GM10248 (cell line): Measurements from ENCODE around the gene PRDM11.
"Not testable (repeated sequence)": the region's sequence is repeated elsewhere in the genome, so short reads cannot be mapped to it uniquely, and the experiment has no call there.

Experiments
- CTCF ChIA-PET: fragments of 300-600 bp; sonication (Branson Sonifier 250); formaldehyde crosslinking; extraction: SDS; loops from one replicate; lab custom pipeline; 2021; ENCODE audit warnings: antibody characterized with exemption; lab: Yijun Ruan, JAX
- POLR2A ChIA-PET: fragments of 350-650 bp; sonication (Branson Sonifier 250); formaldehyde crosslinking; extraction: SDS; loops from one replicate; lab custom pipeline; 2020; ENCODE audit warnings: antibody characterized with exemption; lab: Yijun Ruan, JAX
- DNase-seq: peaks from one replicate; pipeline ENCODE4 v3.0.0; 2012; ENCODE audit errors: extremely low spot score
- CTCF ChIP-seq: IDR thresholded peaks from 2 replicates; pipeline ENCODE4 v1.5.1; 2012; ENCODE audit warnings: mild to moderate bottlenecking, low read depth; ENCODE audit errors: extremely low read depth, missing control alignments, control extremely low read depth

PRDM11 gene

GRCh38 chr11:45248501-45249011, 102.1 kb downstream of the PRDM11 start:
- TF ChIP-seq CTCF: no peak
- CTCF ChIA-PET: interaction anchor here (1.5 to 6.0 kb wide), 2 partner anchors 14 to 22 kb away, joined by 4 to 39 read pairs; no protein-coding TSS in a partner anchor
- no peak for DNase-seq
- POLR2A ChIA-PET: no interaction called here

- CTCF ChIA-PET, POLR2A ChIA-PET, DNase-seq: not testable (repeated sequence)
These were observed 102.9 kb downstream of the PRDM11 start for GRCh38 chr11:45249372-45249771.

- ChIA-PET POLR2A (no interaction called here), CTCF (interaction anchor here (0.8 to 1.2 kb wide), 2 partner anchors 9 to 323 kb away, joined by 3 read pairs; no protein-coding TSS in a partner anchor)
- no peak for TF ChIP-seq CTCF
- no peak for DNase-seq
These were observed 103.7 kb downstream of the PRDM11 start for GRCh38 chr11:45250035-45250718.

GRCh38 chr11:45252134-45252856, 105.9 kb downstream of the PRDM11 start:
- peak; percentile 57 for TF ChIP-seq CTCF
- ChIA-PET CTCF (interaction anchor here (0.9 to 2.5 kb wide), 17 partner anchors 8 to 141 kb away, joined by 3 to 19 read pairs (median 4); no protein-coding TSS in a partner anchor), POLR2A (no interaction called here)
- DNase-seq: peak; percentile 57

GRCh38 chr11:45252877-45253276, 106.4 kb downstream of the PRDM11 start:
- DNase-seq: no peak
- ChIA-PET POLR2A (no interaction called here), CTCF (interaction anchor here (0.9 to 2.5 kb wide), 17 partner anchors 9 to 142 kb away, joined by 3 to 19 read pairs (median 4); no protein-coding TSS in a partner anchor)
- no peak for TF ChIP-seq CTCF

- TF ChIP-seq CTCF: no peak
- ChIA-PET CTCF (interaction anchor here (1.2 to 2.5 kb wide), 8 partner anchors 10 to 142 kb away, joined by 3 to 19 read pairs (median 8); no protein-coding TSS in a partner anchor), POLR2A (no interaction called here)
- no peak for DNase-seq
These were observed 107.2 kb downstream of the PRDM11 start for GRCh38 chr11:45253640-45254039.

- ChIA-PET POLR2A (no interaction called here), CTCF (interaction anchor here (2.0 to 2.5 kb wide), 6 partner anchors 10 to 143 kb away, joined by 7 to 19 read pairs (median 10); no protein-coding TSS in a partner anchor)
These were observed 107.6 kb downstream of the PRDM11 start for GRCh38 chr11:45254070-45254469.

More at GRCh38 chr11:45254070-45254469, 107.6 kb downstream of the PRDM11 start:
- TF ChIP-seq CTCF: no peak
- DNase-seq: no peak
